GM04504 (cell line): Measurements from ENCODE around the gene LRIG1.

Experiments used
- DNase-seq: peaks from one replicate; pipeline ENCODE4 v3.0.0-alpha.2; 2012; ENCODE audit warnings: low read depth

LRIG1 gene

GRCh38 chr3:66401157-66401550 lies 99.7 kb downstream of the LRIG1 start:
- DNase-seq: no peak

- no peak for DNase-seq
Observed at GRCh38 chr3:66400411-66401156, 100.2 kb downstream of the LRIG1 start.

- DNase-seq: no peak
Observed at GRCh38 chr3:66399529-66400232, 101.1 kb downstream of the LRIG1 start.

- DNase-seq: no peak
Observed at GRCh38 chr3:66398228-66399025, 102.4 kb downstream of the LRIG1 start.

GRCh38 chr3:66397745-66398144 lies 103.1 kb downstream of the LRIG1 start:
- DNase-seq: no peak

- no peak for DNase-seq
Observed at GRCh38 chr3:66396888-66397287, 103.9 kb downstream of the LRIG1 start.

- no peak for DNase-seq
Observed at GRCh38 chr3:66396161-66396760, 104.6 kb downstream of the LRIG1 start.

- no peak for DNase-seq
Observed at GRCh38 chr3:66395635-66396034, 105.2 kb downstream of the LRIG1 start.

- DNase-seq: no peak
Observed at GRCh38 chr3:66394753-66395249, 106.0 kb downstream of the LRIG1 start.

GRCh38 chr3:66394019-66394752 lies 106.6 kb downstream of the LRIG1 start:
- DNase-seq: no peak

GRCh38 chr3:66393333-66394005 lies 107.4 kb downstream of the LRIG1 start:
- no peak for DNase-seq

- no peak for DNase-seq
Observed at GRCh38 chr3:66392966-66393332, 107.9 kb downstream of the LRIG1 start.

GRCh38 chr3:66392512-66392911 lies 108.3 kb downstream of the LRIG1 start:
- no peak for DNase-seq

- DNase-seq: no peak
Observed at GRCh38 chr3:66390013-66390412, 110.8 kb downstream of the LRIG1 start.

GRCh38 chr3:66386925-66387650 lies 113.7 kb downstream of the LRIG1 start:
- DNase-seq: no peak

GRCh38 chr3:66386011-66386924 lies 114.6 kb downstream of the LRIG1 start:
- DNase-seq: no peak

- no peak for DNase-seq
Observed at GRCh38 chr3:66385066-66385465, 115.8 kb downstream of the LRIG1 start.

- no peak for DNase-seq
Observed at GRCh38 chr3:66383998-66384745, 116.7 kb downstream of the LRIG1 start.
